PC-3 (cell line): ENCODE data around the gene ESYT2. TPM values are rescaled to one million over a fixed set of nuclear protein-coding genes. Genes with fewer than 3 reads are reported as not detected.

Source experiments
- ATAC-seq: fragments of 200-7000 bp; cut with Tn5 transposase; 2 replicates; pipeline ENCODE4 v1.9.1; 2020; ENCODE audit warnings: mild to moderate bottlenecking, moderate library complexity
- BruUV-seq: library from RNA; stranded (reverse); fragments of 400-500 nt; replicated peaks from 2 replicates; lab custom pipeline; 2021; lab: Mats Ljungman, UMichigan
- CTCF ChIA-PET: fragments of 300-600 bp; sonication (Branson Sonifier 250); formaldehyde crosslinking; loops from one replicate; lab custom pipeline; 2022; ENCODE audit warnings: antibody characterized with exemption; lab: Charles Lee
- POLR2A ChIA-PET: fragments of 300-600 bp; sonication (Branson Sonifier 250); formaldehyde crosslinking; loops from one replicate; lab custom pipeline; 2022; ENCODE audit warnings: antibody characterized with exemption; ENCODE audit not compliant: unreplicated experiment; lab: Charles Lee
- DNase-seq: peaks from one replicate; pipeline ENCODE4 v3.0.0-alpha.2; 2015
- H2AFZ ChIP-seq: fragments of 300-600 bp; sonication (generic); 2 replicates; pipeline ENCODE4 v1.6.0; 2016; ENCODE audit warnings: antibody characterized with exemption, low read length
- H3F3A ChIP-seq: fragments of 300-600 bp; sonication (generic); one replicate; pipeline ENCODE4 v1.6.0; 2017; ENCODE audit warnings: antibody characterized with exemption, low read length, control low read depth, mild to moderate bottlenecking; ENCODE audit not compliant: unreplicated experiment
- H3K27ac ChIP-seq: fragments of 300-600 bp; sonication (generic); 2 replicates; pipeline ENCODE4 v1.5.1; 2016; ENCODE audit warnings: mild to moderate bottlenecking, low read length
- H3K27me3 ChIP-seq: fragments of 300-600 bp; sonication (generic); 2 replicates; pipeline ENCODE4 v1.6.1; 2016; ENCODE audit warnings: low read length, mixed read lengths
- H3K36me3 ChIP-seq: fragments of 300-600 bp; sonication (generic); 2 replicates; pipeline ENCODE4 v1.6.1; 2016; ENCODE audit warnings: low read depth, mixed run types, low read length, mixed read lengths
- H3K4me1 ChIP-seq: fragments of 300-600 bp; sonication (generic); 2 replicates; pipeline ENCODE4 v1.5.1; 2016; ENCODE audit warnings: low read length; ENCODE audit not compliant: insufficient read depth
- H3K4me2 ChIP-seq: fragments of 300-600 bp; sonication (generic); 2 replicates; pipeline ENCODE4 v1.6.0; 2016; ENCODE audit warnings: low read length
- H3K4me3 ChIP-seq: fragments of 300-600 bp; sonication (generic); 2 replicates; pipeline ENCODE4 v1.5.1; 2016; ENCODE audit warnings: mild to moderate bottlenecking, low read length, mixed read lengths
- H3K79me2 ChIP-seq: fragments of 300-600 bp; sonication (generic); 2 replicates; pipeline ENCODE4 v1.6.1; 2017; ENCODE audit warnings: low read length, mixed read lengths
- H3K9ac ChIP-seq: fragments of 300-600 bp; sonication (generic); 2 replicates; pipeline ENCODE4 v1.6.0; 2016; ENCODE audit warnings: mild to moderate bottlenecking, low read length
- H3K9me2 ChIP-seq: fragments of 300-600 bp; sonication (generic); replicated peaks from 2 replicates; pipeline ENCODE4 v1.6.1; 2016; ENCODE audit warnings: mixed run types, low read length, mixed read lengths
- H3K9me3 ChIP-seq: fragments of 300-600 bp; sonication (generic); 2 replicates; pipeline ENCODE4 v1.6.1; 2016; ENCODE audit warnings: low read length, mixed read lengths
- H4K20me1 ChIP-seq: fragments of 300-600 bp; sonication (generic); 2 replicates; pipeline ENCODE4 v1.6.1; 2016; ENCODE audit warnings: low read length, mixed read lengths
- CTCF ChIP-seq: fragments of 300-600 bp; sonication (generic); conservative IDR thresholded peaks from 2 replicates; pipeline ENCODE4 v1.5.1; 2017; ENCODE audit warnings: antibody characterized with exemption, low read depth, mild to moderate bottlenecking, low read length
- EZH2 ChIP-seq: fragments of 300-600 bp; sonication (generic); IDR thresholded peaks from one replicate; pipeline ENCODE4 v1.6.1; 2017; ENCODE audit warnings: antibody characterized with exemption, mild to moderate bottlenecking, low read length; ENCODE audit not compliant: unreplicated experiment
- EZH2phosphoT487 ChIP-seq: fragments of 300-600 bp; sonication (generic); IDR thresholded peaks from 2 replicates; pipeline ENCODE4 v1.6.1; 2018; ENCODE audit warnings: mild to moderate bottlenecking, antibody characterized with exemption, low read length, borderline replicate concordance
- intact Hi-C: fragments of 100-400 bp; cut with micrococcal nuclease; formaldehyde crosslinking; loops from 2 replicates; pipeline ENCODE4 v1.9.0; 2023
- total RNA-seq: library from RNA; depleted of rRNA; stranded (reverse); fragments of >200 nt; gene quantifications from 2 replicates; pipeline ENCODE4 v1.2.3, GENCODE V29; 2014

ESYT2 gene
- total RNA-seq, 1 experiment from 2014 or later: 76.1 TPM

- H3K4me1 ChIP-seq: peaks cover 14% of the 10 kb centered on the region
- no peak overlapping the region for H3K27ac ChIP-seq
- CTCF ChIA-PET: no interaction called here
- no peak overlapping the region for H3K4me2 ChIP-seq
- intact Hi-C loops: no loop called here
- peaks cover 87% of the 10 kb centered on the region for H3K79me2 ChIP-seq
- H3K9me3 ChIP-seq: no peaks in the 10 kb centered on the region
- no TSS peak for BruUV-seq
- H2AFZ ChIP-seq: no peak overlapping the region
- H4K20me1 ChIP-seq: peaks cover 3% of the 10 kb centered on the region; the same call in 1 of the 2 replicates
- H3K9me2 ChIP-seq: no peaks in the 10 kb centered on the region
- TF ChIP-seq EZH2 (no peak), EZH2phosphoT487 (no peak), CTCF (no peak)
- ATAC-seq: no peak
- H3K9ac ChIP-seq: no peak overlapping the region
- no peak for DNase-seq
- no peaks in the 10 kb centered on the region for H3F3A ChIP-seq
- H3K4me3 ChIP-seq: no peak overlapping the region
- H3K27me3 ChIP-seq: no peaks in the 10 kb centered on the region
- POLR2A ChIA-PET: no interaction called here
- peaks cover 15% of the 10 kb centered on the region for H3K36me3 ChIP-seq
These were observed 21.2 kb downstream of the ESYT2 start for GRCh38 chr7:158808126-158808525.

GRCh38 chr7:158805937-158806336 lies 23.4 kb downstream of the ESYT2 start:
- peaks cover 19% of the 10 kb centered on the region for H3K4me1 ChIP-seq
- H3F3A ChIP-seq: no peaks in the 10 kb centered on the region
- H3K9ac ChIP-seq: no peak overlapping the region
- H2AFZ ChIP-seq: no peak overlapping the region
- no peak for DNase-seq
- H3K4me2 ChIP-seq: no peak overlapping the region
- ChIA-PET CTCF (no interaction called here), POLR2A (no interaction called here)
- no peaks in the 10 kb centered on the region for H3K9me3 ChIP-seq
- no peak overlapping the region for H3K4me3 ChIP-seq
- BruUV-seq: no TSS peak
- H3K79me2 ChIP-seq: peaks cover 87% of the 10 kb centered on the region
- no peak overlapping the region for H3K27ac ChIP-seq
- peaks cover 15% of the 10 kb centered on the region for H3K36me3 ChIP-seq
- H3K9me2 ChIP-seq: no peaks in the 10 kb centered on the region
- TF ChIP-seq EZH2 (no peak), EZH2phosphoT487 (no peak), CTCF (no peak)
- no peaks in the 10 kb centered on the region for H3K27me3 ChIP-seq
- intact Hi-C loops: no loop called here
- ATAC-seq: no peak
- no peaks in the 10 kb centered on the region for H4K20me1 ChIP-seq

- no peak overlapping the region for H3K9ac ChIP-seq
- POLR2A ChIA-PET: no interaction called here
- H3K79me2 ChIP-seq: peaks cover 87% of the 10 kb centered on the region
- H4K20me1 ChIP-seq: no peaks in the 10 kb centered on the region
- H3K27me3 ChIP-seq: no peaks in the 10 kb centered on the region
- CTCF ChIA-PET: no interaction called here
- no peaks in the 10 kb centered on the region for H3K9me2 ChIP-seq
- no peaks in the 10 kb centered on the region for H3K9me3 ChIP-seq
- DNase-seq: no peak
- H3F3A ChIP-seq: no peaks in the 10 kb centered on the region
- no TSS peak for BruUV-seq
- peaks cover 19% of the 10 kb centered on the region for H3K4me1 ChIP-seq
- no peak overlapping the region for H3K27ac ChIP-seq
- no peak overlapping the region for H3K4me3 ChIP-seq
- no peak for ATAC-seq
- no peak for TF ChIP-seq EZH2
- TF ChIP-seq CTCF: no peak
- no peak for TF ChIP-seq EZH2phosphoT487
- H2AFZ ChIP-seq: no peak overlapping the region
- intact Hi-C loops: no loop called here
- peaks cover 15% of the 10 kb centered on the region for H3K36me3 ChIP-seq
- no peak overlapping the region for H3K4me2 ChIP-seq
These were observed 23.9 kb downstream of the ESYT2 start for GRCh38 chr7:158805414-158805813.
